Left kidney (tissue), 2 donors: Measurements from ENCODE around the gene TMEM45A. TPM values are rescaled to one million over a fixed set of nuclear protein-coding genes. Genes with fewer than 3 reads are reported as not detected.
"Not testable (repeated sequence)": the region's sequence is repeated elsewhere in the genome, so short reads cannot be mapped to it uniquely, and the experiment has no call there.

Source experiments
- DNase-seq: peaks from one replicate; pipeline ENCODE4 v3.0.0-alpha.2; 2013
- polyA plus RNA-seq: library from polyadenylated mRNA; unstranded; fragments of 120-200 nt; gene quantifications from one replicate; pipeline ENCODE4 v1.2.1, GENCODE V29; 2013; ENCODE audit not compliant: insufficient read length

The TMEM45A gene
- polyA plus RNA-seq, 1 donor: 22.1 TPM

- no peak for DNase-seq
Measured at GRCh38 chr3:100480081-100480480, 12.3 kb upstream of the TMEM45A start.

GRCh38 chr3:100482176-100482575, 10.2 kb upstream of the TMEM45A start:
- no peak for DNase-seq

GRCh38 chr3:100483529-100483928, 8.9 kb upstream of the TMEM45A start:
- no peak for DNase-seq

- DNase-seq: no peak
Measured at GRCh38 chr3:100486808-100487207, 5.6 kb upstream of the TMEM45A start.

GRCh38 chr3:100489118-100489517, 3.3 kb upstream of the TMEM45A start:
- DNase-seq: no peak

- DNase-seq: no peak
Measured at GRCh38 chr3:100496711-100497261, 4.4 kb downstream of the TMEM45A start.

GRCh38 chr3:100499651-100500050, 7.2 kb downstream of the TMEM45A start:
- DNase-seq: no peak

- DNase-seq: no peak
Measured at GRCh38 chr3:100500320-100500880, 8.0 kb downstream of the TMEM45A start.

GRCh38 chr3:100503448-100503847, 11.0 kb downstream of the TMEM45A start:
- no peak for DNase-seq

GRCh38 chr3:100506355-100506754, 13.9 kb downstream of the TMEM45A start:
- no peak for DNase-seq

- not testable (repeated sequence) for DNase-seq
Measured at GRCh38 chr3:100509818-100510217, 17.4 kb downstream of the TMEM45A start.

GRCh38 chr3:100516232-100516631, 23.8 kb downstream of the TMEM45A start:
- DNase-seq: no peak

GRCh38 chr3:100516838-100517237, 24.4 kb downstream of the TMEM45A start:
- no peak for DNase-seq

GRCh38 chr3:100517276-100517675, 24.9 kb downstream of the TMEM45A start:
- DNase-seq: no peak

- DNase-seq: no peak
Measured at GRCh38 chr3:100518244-100518643, 25.8 kb downstream of the TMEM45A start.

GRCh38 chr3:100518983-100519382, 26.6 kb downstream of the TMEM45A start:
- no peak for DNase-seq

GRCh38 chr3:100521439-100521845, 29.0 kb downstream of the TMEM45A start:
- no peak for DNase-seq

GRCh38 chr3:100522125-100522524, 29.7 kb downstream of the TMEM45A start:
- DNase-seq: no peak

GRCh38 chr3:100523050-100523760, 30.8 kb downstream of the TMEM45A start:
- DNase-seq: no peak

- DNase-seq: no peak
Measured at GRCh38 chr3:100525753-100526612, 33.6 kb downstream of the TMEM45A start.

- no peak for DNase-seq
Measured at GRCh38 chr3:100526613-100527346, 34.4 kb downstream of the TMEM45A start.

GRCh38 chr3:100527347-100527735, 34.9 kb downstream of the TMEM45A start:
- no peak for DNase-seq
